Natural killer cell (primary cell): ENCODE results near the gene KLHDC7B. TPM values are rescaled to one million over a fixed set of nuclear protein-coding genes. Genes with fewer than 3 reads are reported as not detected.
A peak's percentile ranks its signal among the peaks of the same experiment; 100 is the strongest.

Experiments
- ATAC-seq, 3 donors: fragments of 150-1000 bp in 2 of 3; fragments of 200-7000 bp in 1 of 3; cut with Tn5 transposase; 1 replicate in 1 of 3; 2 replicates in 2 of 3; pipeline ENCODE4 v1.10.0; 2021; ENCODE audit warnings: mild to moderate bottlenecking in 2 of 3, moderate library complexity in 2 of 3
- DNase-seq, 2 donors: peaks; one replicate each; pipeline versions ENCODE4 v3.0.0 to v3.0.0-alpha.2; 2013 to 2021; ENCODE audit warnings: mixed read lengths in 1 of 2
- H3K27ac ChIP-seq: one replicate; pipeline ENCODE4 v1.5.1; 2013; ENCODE audit warnings: mild to moderate bottlenecking, low read length
- H3K27me3 ChIP-seq: one replicate; pipeline ENCODE4 v1.6.1; 2013; ENCODE audit warnings: low read length; ENCODE audit not compliant: control insufficient read depth, insufficient read depth
- H3K36me3 ChIP-seq: one replicate; pipeline ENCODE4 v1.6.1; 2013; ENCODE audit warnings: low read length; ENCODE audit not compliant: control insufficient read depth, insufficient read depth
- H3K4me1 ChIP-seq: one replicate; pipeline ENCODE4 v1.6.1; 2013; ENCODE audit warnings: low read length; ENCODE audit not compliant: control insufficient read depth, insufficient read depth
- H3K4me3 ChIP-seq: one replicate; pipeline ENCODE4 v1.5.1; 2013; ENCODE audit warnings: low read length
- H3K9me3 ChIP-seq: one replicate; pipeline ENCODE4 v1.6.1; 2013; ENCODE audit warnings: low read length; ENCODE audit not compliant: control insufficient read depth, insufficient read depth
- H3K27ac Mint-ChIP-seq, 2 donors: one replicate each; pipeline ENCODE4 v1.8.0; 2022; ENCODE audit warnings: mild to moderate bottlenecking in 2 of 2, mixed read lengths in 2 of 2, moderate library complexity in 1 of 2
- H3K27me3 Mint-ChIP-seq, 2 donors: one replicate each; pipeline ENCODE4 v1.8.0; 2022; ENCODE audit warnings: low read depth in 2 of 2, mixed read lengths in 2 of 2
- H3K36me3 Mint-ChIP-seq: one replicate; pipeline ENCODE4 v1.8.0; 2022; ENCODE audit warnings: mixed read lengths
- H3K4me1 Mint-ChIP-seq, 2 donors: one replicate each; pipeline ENCODE4 v1.8.0; 2022; ENCODE audit warnings: mixed read lengths in 2 of 2
- H3K4me3 Mint-ChIP-seq: one replicate; pipeline ENCODE4 v1.8.0; 2022; ENCODE audit warnings: mild to moderate bottlenecking, moderate library complexity, mixed read lengths
- H3K9me3 Mint-ChIP-seq, 2 donors: one replicate each; pipeline ENCODE4 v1.8.0; 2022; ENCODE audit warnings: mixed read lengths in 2 of 2
- CTCF ChIP-seq: fragments of 200-600 bp; IDR thresholded peaks from one replicate; pipeline ENCODE4 v1.8.0; 2022; ENCODE audit warnings: antibody characterized with exemption
- WGBS: methylation state at CpG from one replicate; pipeline ENCODE4 v1.1.7; 2013; ENCODE audit warnings: missing lambda C conversion rate; ENCODE audit not compliant: insufficient coverage; 5-methylcytosine and 5-hydroxymethylcytosine counted together
- intact Hi-C: fragments of 100-400 bp; cut with micrococcal nuclease; formaldehyde crosslinking; loops from one replicate; pipeline ENCODE4 v1.14.2; 2022
- total RNA-seq, 4 donors: library from RNA; stranded (reverse); fragments of 120-200 nt in 1 of 4; gene quantifications; one replicate each; pipeline versions ENCODE4 v1.2.3 to v1.2.4, GENCODE V29; 2013 to 2022

Gene KLHDC7B
- total RNA-seq, 3 donors from 2014 or later (not counting 1 experiment from before 2014, with no cell fraction given): 2.4 to 6.9 (median 5.3) TPM

- intact Hi-C loops: loop anchor here (1.0 to 5.0 kb wide), 5 partner anchors 17 to 113 kb away; partner anchors contain the start of genes CHKB, SCO2 and SYCE3
- H3K4me1 ChIP-seq: peaks cover 26% of the 10 kb centered on the region
- under 1% methylated on average over 63 of the region's 76 CpGs for WGBS
- no peaks in the 10 kb centered on the region for H3K9me3 ChIP-seq
- ATAC-seq: peak; percentile 79 to 90 (median 80)
- Mint-ChIP-seq H3K36me3 (no peaks in the 10 kb centered on the region), H3K9me3 (no peaks in the 10 kb centered on the region), H3K4me1 (peaks cover 17 to 31% of the 10 kb centered on the region in 2 donors), H3K27me3 (no peaks in the 10 kb centered on the region), H3K27ac (peak within 1 kb of the TSS; percentile 90 to 96), H3K4me3 (peak within 1 kb of the TSS; percentile 88)
- H3K36me3 ChIP-seq: peaks cover 20% of the 10 kb centered on the region
- H3K27ac ChIP-seq: peak within 1 kb of the TSS; percentile 94
- H3K27me3 ChIP-seq: no peaks in the 10 kb centered on the region
- TF ChIP-seq CTCF: no peak
- peak within 1 kb of the TSS; percentile 85 for H3K4me3 ChIP-seq
- peak; percentile 97 to 99 for DNase-seq
Measured at GRCh38 chr22:50507991-50508884, 37.5 kb upstream of the KLHDC7B start, which contains the start of gene NCAPH2. Gene NCAPH2 (plus strand): TSS chr22:50508224. CDS start chr22:50508338, 114 bp downstream.

- peak overlapping the region; percentile 94 for H3K27ac ChIP-seq
- H3K36me3 ChIP-seq: peaks cover 16% of the 10 kb centered on the region
- intact Hi-C loops: loop anchor here (1.0 to 5.0 kb wide), 5 partner anchors 16 to 112 kb away; partner anchors contain the start of genes CHKB, SCO2 and SYCE3
- ATAC-seq (no peak), DNase-seq (no peak)
- peak overlapping the region; percentile 85 for H3K4me3 ChIP-seq
- H3K4me1 ChIP-seq: peaks cover 26% of the 10 kb centered on the region
- no peaks in the 10 kb centered on the region for H3K27me3 ChIP-seq
- no peaks in the 10 kb centered on the region for H3K36me3 Mint-ChIP-seq
- 33% methylated on average over 3 of the region's 3 CpGs for WGBS
- H3K4me3 Mint-ChIP-seq: peak overlapping the region; percentile 85
- no peak for TF ChIP-seq CTCF
- peak overlapping the region; percentile 87 to 96 for H3K27ac Mint-ChIP-seq
- H3K4me1 Mint-ChIP-seq: peaks cover 20 to 31% of the 10 kb centered on the region in 2 donors
- no peaks in the 10 kb centered on the region for H3K9me3 ChIP-seq
- no peaks in the 10 kb centered on the region for H3K27me3 Mint-ChIP-seq
- H3K9me3 Mint-ChIP-seq: no peaks in the 10 kb centered on the region
Measured at GRCh38 chr22:50508897-50509296, 36.8 kb upstream of the KLHDC7B start.

GRCh38 chr22:50513175-50513574, 32.5 kb upstream of the KLHDC7B start:
- ATAC-seq (no peak), DNase-seq (no peak)
- Mint-ChIP-seq H3K4me3 (no peak overlapping the region), H3K4me1 (peaks cover 30 to 32% of the 10 kb centered on the region in 2 donors), H3K36me3 (no peaks in the 10 kb centered on the region), H3K9me3 (no peaks in the 10 kb centered on the region), H3K27me3 (no peaks in the 10 kb centered on the region), H3K27ac (no peak overlapping the region)
- intact Hi-C loops: no loop called here
- H3K4me1 ChIP-seq: peaks cover 6% of the 10 kb centered on the region
- H3K9me3 ChIP-seq: no peaks in the 10 kb centered on the region
- H3K36me3 ChIP-seq: peaks cover 17% of the 10 kb centered on the region
- H3K27ac ChIP-seq: no peak overlapping the region
- WGBS: 97% methylated on average over 15 of the region's 15 CpGs
- no peak overlapping the region for H3K4me3 ChIP-seq
- H3K27me3 ChIP-seq: no peaks in the 10 kb centered on the region
- TF ChIP-seq CTCF: no peak
